Measurements from ENCODE around the gene CIAO2B. TPM values are rescaled to one million over a fixed set of nuclear protein-coding genes. Genes with fewer than 3 reads are reported as not detected.
A peak's percentile ranks its signal among the peaks of the same experiment; 100 is the strongest.

CIAO2B gene
- polyA plus RNA-seq, 1 donor from 2014 or later: 104 TPM

DNA sequence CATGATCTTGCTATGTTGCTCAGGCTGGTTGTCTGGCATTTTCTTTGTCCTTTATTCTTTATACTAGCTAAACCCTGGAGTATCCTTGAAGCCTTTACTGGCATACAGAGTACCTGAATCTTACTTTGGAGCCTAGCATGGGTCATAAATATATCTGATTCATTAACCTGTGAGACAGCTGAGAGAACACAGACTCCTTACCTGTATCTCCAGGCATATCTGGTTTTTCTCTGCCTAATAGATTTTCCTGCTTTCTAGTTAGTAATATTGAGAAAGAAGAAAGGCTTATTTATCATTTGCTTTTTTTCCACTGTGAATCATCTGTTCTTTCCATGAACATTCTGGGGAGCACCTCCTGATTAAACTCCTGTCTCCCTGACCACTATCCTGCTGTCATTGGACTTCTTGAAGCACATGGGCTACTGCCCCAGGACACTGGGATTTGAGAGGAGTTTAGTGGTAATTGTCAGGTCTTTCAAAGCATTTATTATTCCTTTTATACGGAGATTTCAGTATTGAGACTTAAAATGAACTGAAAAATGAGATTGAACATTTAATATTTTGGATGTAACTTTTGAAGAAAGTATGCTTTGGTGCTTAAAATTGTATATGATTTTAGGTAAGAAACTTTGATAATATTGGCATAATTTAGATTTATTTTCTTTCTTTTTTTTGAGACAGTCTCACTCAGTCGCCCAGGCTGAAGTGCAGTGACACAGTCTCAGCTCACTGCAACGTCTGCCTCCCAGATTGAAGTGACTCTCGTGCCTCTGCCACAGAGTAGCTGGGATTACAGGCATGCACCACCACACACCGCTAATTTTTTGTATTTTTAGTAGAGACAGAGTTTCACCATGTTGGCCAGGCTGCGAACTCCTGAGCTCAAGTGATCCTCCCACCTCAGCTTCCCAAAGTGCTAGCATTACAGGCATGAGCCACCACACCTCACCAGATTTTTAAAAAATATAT, 45.3 kb downstream of the CIAO2B start:
- no peaks in the 10 kb centered on the region for H3K9me3 Mint-ChIP-seq
- no peak overlapping the region for H3K4me3 Mint-ChIP-seq
- no peak overlapping the region for H3K27ac Mint-ChIP-seq
- H3K36me3 Mint-ChIP-seq: no peaks in the 10 kb centered on the region
- peaks cover 0 to 7% (median 5%) of the 10 kb centered on the region in 3 donors for H3K4me1 Mint-ChIP-seq
- H3K27me3 Mint-ChIP-seq: no peaks in the 10 kb centered on the region

DNA sequence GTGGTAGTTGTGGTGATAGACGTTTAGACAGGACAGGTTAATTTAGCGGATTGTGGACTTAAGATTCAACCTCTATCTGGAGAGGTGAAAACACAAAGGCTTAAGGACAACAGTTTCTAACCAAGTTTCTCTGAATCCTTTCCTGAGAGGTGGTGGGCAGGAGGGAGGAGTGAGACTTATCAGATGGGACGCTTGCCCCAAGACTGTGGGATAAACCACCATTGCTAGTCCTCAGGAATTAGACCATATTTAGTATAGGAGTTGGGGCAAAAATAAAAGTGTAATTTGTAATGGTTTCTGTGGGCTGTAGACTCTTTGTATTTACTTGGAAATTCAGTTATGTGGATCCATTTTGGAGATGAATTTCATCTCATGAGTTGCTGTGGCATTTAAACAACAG, 47.3 kb downstream of the CIAO2B start:
- H3K36me3 Mint-ChIP-seq: peaks cover 1% of the 10 kb centered on the region
- H3K27ac Mint-ChIP-seq: peak overlapping the region in 1 of 3 donors; percentile 61
- H3K9me3 Mint-ChIP-seq: no peaks in the 10 kb centered on the region
- H3K4me1 Mint-ChIP-seq: peaks cover 0 to 7% (median 3%) of the 10 kb centered on the region in 3 donors
- no peak overlapping the region for H3K4me3 Mint-ChIP-seq
- H3K27me3 Mint-ChIP-seq: no peaks in the 10 kb centered on the region

DNA sequence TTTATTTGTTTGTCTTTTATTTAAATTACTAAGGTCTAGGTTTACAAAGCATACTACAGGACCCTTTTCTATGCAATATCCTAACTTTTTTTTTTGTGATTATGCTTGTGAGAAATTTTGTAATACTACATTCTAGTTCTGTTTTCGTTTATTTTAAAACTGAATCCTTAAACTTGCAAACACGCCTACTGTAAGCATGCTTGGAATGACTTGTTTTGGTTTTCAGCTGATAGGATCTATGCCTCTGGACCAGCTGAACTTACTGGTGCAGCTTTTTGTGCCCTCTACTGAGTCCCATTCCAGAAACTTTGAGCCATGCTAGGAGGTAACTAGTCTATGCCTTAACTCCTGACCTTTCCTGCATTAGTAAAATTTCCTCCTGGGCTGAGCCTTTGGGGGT, 47.9 kb downstream of the CIAO2B start:
- Mint-ChIP-seq H3K27ac (no peak overlapping the region), H3K4me1 (peaks cover 0 to 7% (median 3%) of the 10 kb centered on the region in 3 donors), H3K27me3 (no peaks in the 10 kb centered on the region)

DNA sequence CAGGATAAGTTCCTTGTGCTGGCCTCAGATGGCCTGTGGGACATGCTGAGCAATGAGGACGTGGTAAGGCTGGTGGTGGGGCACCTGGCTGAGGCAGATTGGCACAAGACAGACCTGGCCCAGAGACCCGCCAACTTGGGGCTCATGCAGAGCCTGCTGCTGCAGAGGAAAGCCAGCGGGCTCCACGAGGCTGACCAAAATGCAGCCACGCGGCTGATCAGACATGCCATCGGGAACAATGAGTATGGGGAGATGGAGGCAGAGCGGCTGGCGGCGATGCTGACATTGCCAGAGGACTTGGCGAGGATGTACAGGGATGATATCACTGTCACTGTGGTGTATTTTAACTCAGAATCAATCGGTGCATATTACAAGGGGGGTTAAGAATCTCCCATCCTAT, 48.7 kb downstream of the CIAO2B start:
- Mint-ChIP-seq H3K4me3 (no peak overlapping the region), H3K9me3 (no peaks in the 10 kb centered on the region), H3K27ac (no peak overlapping the region), H3K4me1 (peaks cover 0 to 8% (median 3%) of the 10 kb centered on the region in 3 donors), H3K36me3 (peaks cover 1% of the 10 kb centered on the region), H3K27me3 (no peaks in the 10 kb centered on the region)

More for the DNA sequence above, 47.9 kb downstream of the CIAO2B start:
- Mint-ChIP-seq H3K36me3 (peaks cover 1% of the 10 kb centered on the region), H3K4me3 (no peak overlapping the region), H3K9me3 (no peaks in the 10 kb centered on the region)

DNA sequence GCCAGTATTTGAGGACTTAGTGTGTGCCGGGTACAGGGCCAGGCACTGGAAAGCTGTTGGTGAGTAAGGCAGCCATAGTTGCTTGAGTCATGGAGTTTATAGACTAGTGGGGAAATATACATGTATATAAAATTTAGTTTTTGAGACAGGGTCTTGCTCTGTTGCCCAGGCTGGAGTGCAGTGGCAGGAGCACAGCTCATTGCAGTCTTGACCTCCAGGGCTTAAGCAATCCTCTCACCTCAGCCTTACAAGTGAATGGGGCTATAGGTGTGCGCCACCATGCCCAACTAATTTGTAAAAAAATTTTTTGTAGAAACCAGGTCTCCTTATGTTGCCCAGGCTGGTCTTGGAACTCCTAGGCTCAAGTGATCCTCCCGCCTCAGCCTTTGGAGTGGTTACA, 51.5 kb downstream of the CIAO2B start:
- Mint-ChIP-seq H3K27ac (peak overlapping the region in 1 of 3 donors; percentile 75), H3K4me1 (peaks cover 8 to 13% (median 12%) of the 10 kb centered on the region in 3 donors), H3K9me3 (no peaks in the 10 kb centered on the region), H3K4me3 (peak overlapping the region in 1 of 4 donors; percentile 12), H3K36me3 (peaks cover 3% of the 10 kb centered on the region), H3K27me3 (no peaks in the 10 kb centered on the region)

Other genes starting within 250 kb of the CIAO2B start
- 0.19 TPM for gene CMTM4, start 237.7 kb downstream of the CIAO2B start, polyA plus RNA-seq
- gene DYNC1LI2, start 182.8 kb downstream of the CIAO2B start, polyA plus RNA-seq: 29.4 TPM
- not detected for gene TERB1, start 132.8 kb downstream of the CIAO2B start, polyA plus RNA-seq
- 55.5 TPM for gene NAE1, start 103.4 kb downstream of the CIAO2B start, polyA plus RNA-seq
- gene CA7, start 90.0 kb downstream of the CIAO2B start, polyA plus RNA-seq: not detected
- 0.78 TPM for gene PDP2, start 53.9 kb downstream of the CIAO2B start, polyA plus RNA-seq
- not detected for gene CDH16, start 15.5 kb downstream of the CIAO2B start, polyA plus RNA-seq
- gene RRAD, start 8.9 kb downstream of the CIAO2B start, polyA plus RNA-seq: not detected
- gene CES2, start 1.1 kb upstream of the CIAO2B start, polyA plus RNA-seq: 26.9 TPM
- 0.35 TPM for gene CES3, start 26.9 kb upstream of the CIAO2B start, polyA plus RNA-seq
- gene CES4A, start 54.2 kb upstream of the CIAO2B start, polyA plus RNA-seq: 1.4 TPM
- gene CBFB, start 94.7 kb upstream of the CIAO2B start, polyA plus RNA-seq: 43.3 TPM
- gene PHAF1, start 175.5 kb upstream of the CIAO2B start, polyA plus RNA-seq: 14.5 TPM
- 0.45 TPM for gene B3GNT9, start 216.6 kb upstream of the CIAO2B start, polyA plus RNA-seq
- 103 TPM for gene TRADD, start 225.5 kb upstream of the CIAO2B start, polyA plus RNA-seq
- 3.7 TPM for gene FBXL8, start 225.6 kb upstream of the CIAO2B start, polyA plus RNA-seq
- gene HSF4, start 230.3 kb upstream of the CIAO2B start, polyA plus RNA-seq: not detected
- not detected for gene NOL3, start 236.1 kb upstream of the CIAO2B start, polyA plus RNA-seq
- 0.56 TPM for gene MATCAP1, start 249.6 kb upstream of the CIAO2B start, polyA plus RNA-seq

All from IgD-negative memory B cell (primary cell).